ENCODE data around the gene BTBD19.

The BTBD19 gene

DNA sequence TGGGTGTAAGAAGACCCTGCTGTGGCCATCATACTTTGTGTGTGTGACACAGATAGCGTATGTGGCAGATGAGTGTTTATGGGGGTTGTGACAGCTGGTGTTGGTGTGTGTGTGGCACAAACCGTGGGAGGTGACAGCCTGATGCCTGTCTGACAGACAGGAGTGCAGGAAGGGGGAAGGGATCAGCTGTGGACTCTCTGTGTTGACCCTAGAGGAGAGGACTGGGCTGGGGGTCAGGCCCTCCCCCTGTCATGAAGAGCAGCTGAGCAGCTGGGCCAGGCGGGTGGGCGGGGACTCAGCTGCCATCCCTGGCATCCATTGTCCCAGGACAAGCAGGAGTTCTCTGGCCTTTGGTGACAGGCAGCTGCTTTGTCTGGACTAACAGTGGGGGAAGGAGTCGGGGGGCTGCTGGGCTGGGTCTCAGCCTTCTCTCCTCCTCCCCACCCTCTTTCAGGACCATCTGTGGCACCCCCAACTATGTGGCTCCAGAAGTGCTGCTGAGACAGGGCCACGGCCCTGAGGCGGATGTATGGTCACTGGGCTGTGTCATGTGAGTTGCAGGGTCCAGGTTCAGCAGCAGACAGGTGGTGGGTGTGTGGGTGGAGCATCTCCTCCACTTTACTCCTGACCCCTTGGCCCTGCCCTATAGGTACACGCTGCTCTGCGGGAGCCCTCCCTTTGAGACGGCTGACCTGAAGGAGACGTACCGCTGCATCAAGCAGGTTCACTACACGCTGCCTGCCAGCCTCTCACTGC is 5.8 kb upstream of the BTBD19 start:
- Mint-ChIP-seq H3K4me1 (peaks cover 35% of the 10 kb centered on the region), H3K9me3 (no peaks in the 10 kb centered on the region), H3K36me3 (ENCODE audit: low read depth) (peaks cover 23% of the 10 kb centered on the region), H3K4me3 (peak overlapping the region; percentile 53 to 90 (median 78)), H3K27ac (peak overlapping the region; percentile 66 to 79 (median 70)), H3K27me3 (ENCODE audit: low read depth) (no peaks in the 10 kb centered on the region)
- TF ChIP-seq, protein P1, sequence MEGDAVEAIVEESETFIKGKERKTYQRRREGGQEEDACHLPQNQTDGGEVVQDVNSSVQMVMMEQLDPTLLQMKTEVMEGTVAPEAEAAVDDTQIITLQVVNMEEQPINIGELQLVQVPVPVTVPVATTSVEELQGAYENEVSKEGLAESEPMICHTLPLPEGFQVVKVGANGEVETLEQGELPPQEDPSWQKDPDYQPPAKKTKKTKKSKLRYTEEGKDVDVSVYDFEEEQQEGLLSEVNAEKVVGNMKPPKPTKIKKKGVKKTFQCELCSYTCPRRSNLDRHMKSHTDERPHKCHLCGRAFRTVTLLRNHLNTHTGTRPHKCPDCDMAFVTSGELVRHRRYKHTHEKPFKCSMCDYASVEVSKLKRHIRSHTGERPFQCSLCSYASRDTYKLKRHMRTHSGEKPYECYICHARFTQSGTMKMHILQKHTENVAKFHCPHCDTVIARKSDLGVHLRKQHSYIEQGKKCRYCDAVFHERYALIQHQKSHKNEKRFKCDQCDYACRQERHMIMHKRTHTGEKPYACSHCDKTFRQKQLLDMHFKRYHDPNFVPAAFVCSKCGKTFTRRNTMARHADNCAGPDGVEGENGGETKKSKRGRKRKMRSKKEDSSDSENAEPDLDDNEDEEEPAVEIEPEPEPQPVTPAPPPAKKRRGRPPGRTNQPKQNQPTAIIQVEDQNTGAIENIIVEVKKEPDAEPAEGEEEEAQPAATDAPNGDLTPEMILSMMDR (IDR thresholded peaks at IDR 0.05; ENCODE audit: unreplicated experiment in 3 of 3) = no peak

GRCh38 chr1:44803062-44803311 is 5.3 kb upstream of the BTBD19 start:
- H3K9me3 Mint-ChIP-seq = no peaks in the 10 kb centered on the region
- H3K4me3 Mint-ChIP-seq = peak overlapping the region; percentile 53 to 78 (median 57)
- H3K4me1 Mint-ChIP-seq = peaks cover 40% of the 10 kb centered on the region
- no peaks in the 10 kb centered on the region for H3K27me3 Mint-ChIP-seq (ENCODE audit: low read depth)
- peaks cover 23% of the 10 kb centered on the region for H3K36me3 Mint-ChIP-seq (ENCODE audit: low read depth)
- peak overlapping the region; percentile 66 to 79 (median 70) for H3K27ac Mint-ChIP-seq
- TF ChIP-seq, protein P1 (IDR thresholded peaks at IDR 0.05; ENCODE audit: unreplicated experiment in 3 of 3) = no peak

- H3K4me1 Mint-ChIP-seq = peaks cover 43% of the 10 kb centered on the region
- peak overlapping the region; percentile 53 to 78 (median 57) for H3K4me3 Mint-ChIP-seq
- H3K36me3 Mint-ChIP-seq (ENCODE audit: low read depth) = peaks cover 23% of the 10 kb centered on the region
- no peaks in the 10 kb centered on the region for H3K27me3 Mint-ChIP-seq (ENCODE audit: low read depth)
- peak overlapping the region; percentile 66 to 79 (median 70) for H3K27ac Mint-ChIP-seq
- no peaks in the 10 kb centered on the region for H3K9me3 Mint-ChIP-seq
- TF ChIP-seq, protein P1 (IDR thresholded peaks at IDR 0.05; ENCODE audit: unreplicated experiment in 3 of 3) = no peak
Measured at GRCh38 chr1:44803312-44804095, 4.8 kb upstream of the BTBD19 start.

DNA sequence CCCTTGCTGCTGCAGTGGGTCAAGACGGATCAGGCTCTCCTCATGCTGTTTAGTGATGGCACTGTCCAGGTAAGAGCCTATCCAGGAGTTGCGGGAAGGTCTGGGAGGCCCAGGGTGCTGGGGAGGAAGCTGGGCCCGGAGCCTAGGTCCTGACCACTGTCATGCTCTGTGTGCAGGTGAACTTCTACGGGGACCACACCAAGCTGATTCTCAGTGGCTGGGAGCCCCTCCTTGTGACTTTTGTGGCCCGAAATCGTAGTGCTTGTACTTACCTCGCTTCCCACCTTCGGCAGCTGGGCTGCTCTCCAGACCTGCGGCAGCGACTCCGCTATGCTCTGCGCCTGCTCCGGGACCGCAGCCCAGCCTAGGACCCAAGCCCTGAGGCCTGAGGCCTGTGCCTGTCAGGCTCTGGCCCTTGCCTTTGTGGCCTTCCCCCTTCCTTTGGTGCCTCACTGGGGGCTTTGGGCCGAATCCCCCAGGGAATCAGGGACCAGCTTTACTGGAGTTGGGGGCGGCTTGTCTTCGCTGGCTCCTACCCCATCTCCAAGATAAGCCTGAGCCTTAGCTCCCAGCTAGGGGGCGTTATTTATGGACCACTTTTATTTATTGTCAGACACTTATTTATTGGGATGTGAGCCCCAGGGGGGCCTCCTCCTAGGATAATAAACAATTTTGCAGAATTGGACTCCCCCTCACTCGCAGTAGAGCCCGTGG is 2.9 kb upstream of the BTBD19 start:
- Mint-ChIP-seq H3K4me1 (peaks cover 49% of the 10 kb centered on the region), H3K4me3 (peak overlapping the region in 1 of 3 experiments; percentile 34), H3K27me3 (ENCODE audit: low read depth) (no peaks in the 10 kb centered on the region), H3K9me3 (no peaks in the 10 kb centered on the region), H3K27ac (peak overlapping the region; percentile 43 to 67 (median 58)), H3K36me3 (ENCODE audit: low read depth) (peaks cover 23% of the 10 kb centered on the region)
- TF ChIP-seq, protein P1 (IDR thresholded peaks at IDR 0.05; ENCODE audit: unreplicated experiment in 3 of 3) = no peak

- H3K4me1 Mint-ChIP-seq = peaks cover 56% of the 10 kb centered on the region
Measured at GRCh38 chr1:44806025-44806703, 2.2 kb upstream of the BTBD19 start.

More at GRCh38 chr1:44806025-44806703, 2.2 kb upstream of the BTBD19 start:
- no peak overlapping the region for H3K4me3 Mint-ChIP-seq
- H3K36me3 Mint-ChIP-seq (ENCODE audit: low read depth) = peaks cover 23% of the 10 kb centered on the region
- H3K9me3 Mint-ChIP-seq = no peaks in the 10 kb centered on the region
- no peaks in the 10 kb centered on the region for H3K27me3 Mint-ChIP-seq (ENCODE audit: low read depth)
- H3K27ac Mint-ChIP-seq = peak overlapping the region in 2 of 3 experiments; percentile 99
- TF ChIP-seq, protein P1 (IDR thresholded peaks at IDR 0.05; ENCODE audit: unreplicated experiment in 3 of 3) = no peak
